Measurements from ENCODE around the gene RNF217. TPM values are rescaled to one million over a fixed set of nuclear protein-coding genes. Genes with fewer than 3 reads are reported as not detected.
A peak's percentile ranks its signal among the peaks of the same experiment; 100 is the strongest.

RNF217 gene
- total RNA-seq, 2 donors from 2014 or later, result 24.0 to 28.1 TPM

- no peaks in the 10 kb centered on the region for H3K27me3 Mint-ChIP-seq (ENCODE audit: insufficient read depth)
- no peaks in the 10 kb centered on the region for H3K27me3 ChIP-seq (ENCODE audit: control insufficient read depth, insufficient read depth, low read length, poor library complexity, severe bottlenecking)
- no peak for DNase-seq
- H3K9me3 Mint-ChIP-seq, result no peaks in the 10 kb centered on the region
- H3K4me1 Mint-ChIP-seq, result peaks cover 20% of the 10 kb centered on the region
- H3K9ac ChIP-seq (ENCODE audit: extremely low read depth, low read length, poor library complexity, severe bottlenecking), result no peak overlapping the region
- no peak for TF ChIP-seq CTCF (conservative IDR thresholded peaks at IDR 0.05)
- no peaks in the 10 kb centered on the region for H3K9me3 ChIP-seq (ENCODE audit: control insufficient read depth, low read length)
- no peak overlapping the region for H3K27ac Mint-ChIP-seq
- H3K36me3 ChIP-seq (ENCODE audit: control insufficient read depth, insufficient read depth, low read length), result no peaks in the 10 kb centered on the region
- no peaks in the 10 kb centered on the region for H3K4me1 ChIP-seq (ENCODE audit: control insufficient read depth, insufficient read depth, low read length)
- no peak overlapping the region for H3K4me3 Mint-ChIP-seq
- no peak overlapping the region for H3K4me3 ChIP-seq (ENCODE audit: low read length)
- no peaks in the 10 kb centered on the region for H3K36me3 Mint-ChIP-seq (ENCODE audit: low read depth)
- 88 to 99% methylated on average over 2 of the region's 2 CpGs for WGBS, 2 experiments (ENCODE audit: insufficient coverage in 1 of 2, insufficient read length in 1 of 2)
- H3K27ac ChIP-seq (ENCODE audit: low read depth, low read length), result no peak overlapping the region
These were observed 37.0 kb downstream of the RNF217 start for GRCh38 chr6:124999105-124999764.

GRCh38 chr6:125001684-125002405, 39.6 kb downstream of the RNF217 start:
- H3K9ac ChIP-seq (ENCODE audit: extremely low read depth, low read length, poor library complexity, severe bottlenecking), result no peak overlapping the region
- H3K4me3 Mint-ChIP-seq, result no peak overlapping the region

GRCh38 chr6:125002406-125002741, 40.1 kb downstream of the RNF217 start:
- no peaks in the 10 kb centered on the region for H3K36me3 ChIP-seq (ENCODE audit: control insufficient read depth, insufficient read depth, low read length)
- WGBS, 2 experiments (ENCODE audit: insufficient coverage in 1 of 2, insufficient read length in 1 of 2), result 82 to 88% methylated on average over 6 to 8 of the region's 8 CpGs
- no peaks in the 10 kb centered on the region for H3K27me3 Mint-ChIP-seq (ENCODE audit: insufficient read depth)
- DNase-seq, result no peak
- peaks cover 20% of the 10 kb centered on the region for H3K4me1 Mint-ChIP-seq
- no peaks in the 10 kb centered on the region for H3K27me3 ChIP-seq (ENCODE audit: control insufficient read depth, insufficient read depth, low read length, poor library complexity, severe bottlenecking)
- peaks cover 4% of the 10 kb centered on the region for H3K9me3 Mint-ChIP-seq
- H3K4me1 ChIP-seq (ENCODE audit: control insufficient read depth, insufficient read depth, low read length), result no peaks in the 10 kb centered on the region
- H3K4me3 Mint-ChIP-seq, result no peak overlapping the region
- no peaks in the 10 kb centered on the region for H3K9me3 ChIP-seq (ENCODE audit: control insufficient read depth, low read length)
- peaks cover 8% of the 10 kb centered on the region for H3K36me3 Mint-ChIP-seq (ENCODE audit: low read depth)
- peak overlapping the region; percentile 15 for H3K27ac ChIP-seq (ENCODE audit: low read depth, low read length)
- TF ChIP-seq CTCF (conservative IDR thresholded peaks at IDR 0.05), result no peak
- H3K27ac Mint-ChIP-seq, result peak overlapping the region; percentile 48
- no peak overlapping the region for H3K9ac ChIP-seq (ENCODE audit: extremely low read depth, low read length, poor library complexity, severe bottlenecking)
- no peak overlapping the region for H3K4me3 ChIP-seq (ENCODE audit: low read length)

More at GRCh38 chr6:125001684-125002405, 39.6 kb downstream of the RNF217 start:
- no peaks in the 10 kb centered on the region for H3K27me3 ChIP-seq (ENCODE audit: control insufficient read depth, insufficient read depth, low read length, poor library complexity, severe bottlenecking)
- H3K9me3 ChIP-seq (ENCODE audit: control insufficient read depth, low read length), result no peaks in the 10 kb centered on the region
- no peaks in the 10 kb centered on the region for H3K36me3 ChIP-seq (ENCODE audit: control insufficient read depth, insufficient read depth, low read length)
- H3K27ac Mint-ChIP-seq, result peak overlapping the region; percentile 48
- TF ChIP-seq CTCF (conservative IDR thresholded peaks at IDR 0.05), result no peak
- H3K9me3 Mint-ChIP-seq, result peaks cover under 1% of the 10 kb centered on the region
- no peaks in the 10 kb centered on the region for H3K27me3 Mint-ChIP-seq (ENCODE audit: insufficient read depth)
- H3K36me3 Mint-ChIP-seq (ENCODE audit: low read depth), result peaks cover 8% of the 10 kb centered on the region
- WGBS, 2 experiments (ENCODE audit: insufficient coverage in 1 of 2, insufficient read length in 1 of 2), result 44 to 64% methylated on average over 3 to 4 of the region's 4 CpGs
- H3K4me3 ChIP-seq (ENCODE audit: low read length), result no peak overlapping the region
- H3K4me1 ChIP-seq (ENCODE audit: control insufficient read depth, insufficient read depth, low read length), result no peaks in the 10 kb centered on the region
- peak; percentile 57 for DNase-seq
- H3K4me1 Mint-ChIP-seq, result peaks cover 20% of the 10 kb centered on the region
- H3K27ac ChIP-seq (ENCODE audit: low read depth, low read length), result peak overlapping the region; percentile 7
